Mesenchymal stem cell (in vitro differentiated cells and primary cell): ENCODE results near the gene CDKN2AIPNL.

Experiments used
- DNase-seq: peaks from one replicate; pipeline ENCODE4 v3.0.0-alpha.2; 2013
- H2AFZ ChIP-seq: one replicate; pipeline ENCODE4 v1.6.1; 2013; ENCODE audit warnings: low read depth, mild to moderate bottlenecking, control low read depth, inconsistent platforms, low read length, moderate library complexity
- H2AK5ac ChIP-seq: 2 replicates; pipeline ENCODE4 v1.6.1; 2013; ENCODE audit warnings: low read length, moderate library complexity, mild to moderate bottlenecking, inconsistent platforms; ENCODE audit not compliant: severe bottlenecking
- H2BK120ac ChIP-seq: one replicate; pipeline ENCODE4 v1.6.1; 2013; ENCODE audit warnings: low read depth, mild to moderate bottlenecking, inconsistent platforms, low read length, moderate library complexity
- H2BK12ac ChIP-seq, 2 experiments: one replicate each; pipeline ENCODE4 v1.6.1; 2013; ENCODE audit warnings: inconsistent platforms in 2 of 2, low read length in 2 of 2, mild to moderate bottlenecking in 2 of 2, moderate library complexity in 2 of 2, control low read depth in 1 of 2
- H2BK15ac ChIP-seq: one replicate; pipeline ENCODE4 v1.6.1; 2013; ENCODE audit warnings: mild to moderate bottlenecking, low read depth, inconsistent platforms; ENCODE audit not compliant: poor library complexity, severe bottlenecking
- H2BK5ac ChIP-seq: 2 replicates; pipeline ENCODE4 v1.6.1; 2013; ENCODE audit warnings: low read depth, mild to moderate bottlenecking, low read length, control low read depth, inconsistent platforms; ENCODE audit not compliant: poor library complexity, severe bottlenecking
- H3K14ac ChIP-seq, 2 experiments: one replicate each; pipeline ENCODE4 v1.6.1; 2013; ENCODE audit warnings: inconsistent platforms in 2 of 2, low read length in 2 of 2, control low read depth in 1 of 2, mild to moderate bottlenecking in 1 of 2, moderate library complexity in 1 of 2
- H3K18ac ChIP-seq, 2 experiments: one replicate each; pipeline ENCODE4 v1.6.1; 2013; ENCODE audit warnings: inconsistent platforms in 2 of 2, low read length in 2 of 2, control low read depth in 1 of 2, low read depth in 1 of 2, mild to moderate bottlenecking in 1 of 2
- H3K23ac ChIP-seq, 2 experiments: one replicate each; pipeline ENCODE4 v1.6.1; 2013; ENCODE audit warnings: inconsistent platforms in 2 of 2, low read length in 2 of 2, mild to moderate bottlenecking in 2 of 2, moderate library complexity in 2 of 2, control low read depth in 1 of 2
- H3K27ac ChIP-seq: 2 replicates; pipeline ENCODE4 v1.5.1; 2013; ENCODE audit warnings: mild to moderate bottlenecking, moderate library complexity, low read length, control low read depth, inconsistent platforms; ENCODE audit not compliant: poor library complexity, severe bottlenecking
- H3K27me3 ChIP-seq, 2 experiments: 2 replicates each; pipeline versions ENCODE4 v1.6.1 to v1.7.0; 2013; ENCODE audit warnings: low read length in 2 of 2, mild to moderate bottlenecking in 2 of 2, moderate library complexity in 2 of 2, control low read depth in 1 of 2, inconsistent platforms in 1 of 2; ENCODE audit not compliant: control insufficient read depth in 1 of 2, insufficient read depth in 1 of 2
- H3K36me3 ChIP-seq, 2 experiments: 2 replicates each; pipeline versions ENCODE4 v1.6.1 to v1.7.0; 2013; ENCODE audit warnings: low read length in 2 of 2, control low read depth in 1 of 2, inconsistent platforms in 1 of 2, low read depth in 1 of 2, mild to moderate bottlenecking in 1 of 2; ENCODE audit not compliant: insufficient read depth in 2 of 2, control insufficient read depth in 1 of 2
- H3K4ac ChIP-seq, 2 experiments: one replicate each; pipeline ENCODE4 v1.6.1; 2013; ENCODE audit warnings: inconsistent platforms in 2 of 2, low read length in 2 of 2, mild to moderate bottlenecking in 2 of 2, moderate library complexity in 2 of 2, control low read depth in 1 of 2, low read depth in 1 of 2
- H3K4me1 ChIP-seq: 2 replicates; pipeline ENCODE4 v1.6.1; 2013; ENCODE audit warnings: low read depth, low read length, control low read depth; ENCODE audit not compliant: control insufficient read depth, insufficient read depth
- H3K4me2 ChIP-seq: 2 replicates; pipeline ENCODE4 v1.6.1; 2013; ENCODE audit warnings: low read length, mild to moderate bottlenecking, inconsistent platforms; ENCODE audit not compliant: poor library complexity, severe bottlenecking
- H3K4me3 ChIP-seq, 2 experiments: 2 replicates each; pipeline versions ENCODE4 v1.5.1 to v1.7.0; 2013; ENCODE audit warnings: low read length in 2 of 2, mild to moderate bottlenecking in 2 of 2, control low read depth in 1 of 2, low read depth in 1 of 2; ENCODE audit not compliant: insufficient read depth in 1 of 2
- H3K79me1 ChIP-seq: replicated peaks from 2 replicates; pipeline ENCODE4 v1.6.1; 2013; ENCODE audit warnings: mild to moderate bottlenecking, control low read depth, low read length, inconsistent platforms; ENCODE audit not compliant: poor library complexity, severe bottlenecking
- H3K9ac ChIP-seq: 2 replicates; pipeline ENCODE4 v1.7.0; 2013; ENCODE audit warnings: mild to moderate bottlenecking, low read length, moderate library complexity
- H3K9me3 ChIP-seq: 2 replicates; pipeline ENCODE4 v1.7.0; 2013; ENCODE audit warnings: mild to moderate bottlenecking, low read length; ENCODE audit not compliant: control insufficient read depth
- H4K8ac ChIP-seq: one replicate; pipeline ENCODE4 v1.6.1; 2013; ENCODE audit warnings: inconsistent platforms, mild to moderate bottlenecking, low read length, moderate library complexity
- H4K91ac ChIP-seq: one replicate; pipeline ENCODE4 v1.6.1; 2013; ENCODE audit warnings: mild to moderate bottlenecking, low read length, inconsistent platforms
- WGBS: methylation state at CpG from one replicate; pipeline ENCODE4 v1.1.7; 2013; ENCODE audit warnings: mixed read lengths; 5-methylcytosine and 5-hydroxymethylcytosine counted together

Gene CDKN2AIPNL

GRCh38 chr5:134432677-134433359, 21.1 kb upstream of the CDKN2AIPNL start:
- Histone ChIP-seq H3K27me3 (no peaks in the 10 kb centered on the region), H3K4me1 (peaks cover 28% of the 10 kb centered on the region)
- WGBS: 53% methylated on average over 10 of the region's 14 CpGs

GRCh38 chr5:134432174-134432573, 20.5 kb upstream of the CDKN2AIPNL start:
- Histone ChIP-seq H3K4me1 (peaks cover 21% of the 10 kb centered on the region), H3K14ac (no peak overlapping the region), H3K23ac (no peak overlapping the region), H2BK15ac (no peak overlapping the region), H4K91ac (no peak overlapping the region), H3K4ac (no peak overlapping the region), H2BK5ac (no peak overlapping the region), H3K4me3 (no peak overlapping the region), H2BK120ac (no peak overlapping the region), H2AK5ac (no peak overlapping the region), H3K4me2 (no peak overlapping the region), H3K36me3 (no peaks in the 10 kb centered on the region), H3K9me3 (no peaks in the 10 kb centered on the region), H4K8ac (no peak overlapping the region), H3K18ac (no peak overlapping the region), H3K9ac (no peak overlapping the region), H2BK12ac (no peak overlapping the region), H3K27me3 (no peaks in the 10 kb centered on the region), H3K79me1 (no peaks in the 10 kb centered on the region), H2AFZ (no peak overlapping the region), H3K27ac (no peak overlapping the region)
- no peak for DNase-seq
- 97% methylated on average over 4 of the region's 4 CpGs for WGBS

More at GRCh38 chr5:134432677-134433359, 21.1 kb upstream of the CDKN2AIPNL start:
- H3K9ac ChIP-seq: no peak overlapping the region
- H4K91ac ChIP-seq: peak overlapping the region; percentile 34
- no peak overlapping the region for H4K8ac ChIP-seq
- no peak overlapping the region for H2BK120ac ChIP-seq
- H2AFZ ChIP-seq: no peak overlapping the region
- peak overlapping the region; percentile 46 for H2AK5ac ChIP-seq
- no peak overlapping the region for H3K4me3 ChIP-seq
- no peaks in the 10 kb centered on the region for H3K9me3 ChIP-seq
- no peak overlapping the region for H2BK5ac ChIP-seq
- H3K79me1 ChIP-seq: no peaks in the 10 kb centered on the region
- no peak overlapping the region for H3K18ac ChIP-seq
- H3K4ac ChIP-seq: no peak overlapping the region
- H2BK12ac ChIP-seq: peak overlapping the region; percentile 12 to 49
- peak; percentile 76 for DNase-seq
- no peak overlapping the region for H3K23ac ChIP-seq
- no peak overlapping the region for H3K27ac ChIP-seq
- no peak overlapping the region for H3K14ac ChIP-seq
- no peak overlapping the region for H3K4me2 ChIP-seq
- H3K36me3 ChIP-seq: no peaks in the 10 kb centered on the region
- H2BK15ac ChIP-seq: no peak overlapping the region

GRCh38 chr5:134430001-134430569, 18.4 kb upstream of the CDKN2AIPNL start:
- peaks cover 6% of the 10 kb centered on the region for H3K4me1 ChIP-seq
- 71% methylated on average over 1 of the region's 5 CpGs for WGBS
- no peak overlapping the region for H3K4me3 ChIP-seq
- no peak overlapping the region for H3K4me2 ChIP-seq
- no peak overlapping the region for H3K14ac ChIP-seq
- H2AK5ac ChIP-seq: no peak overlapping the region
- no peaks in the 10 kb centered on the region for H3K36me3 ChIP-seq
- H3K9me3 ChIP-seq: no peaks in the 10 kb centered on the region
- no peaks in the 10 kb centered on the region for H3K79me1 ChIP-seq
- peak overlapping the region in 1 of 2 experiments; percentile 15 for H3K4ac ChIP-seq
- peak overlapping the region; percentile 18 for H4K91ac ChIP-seq
- H2BK120ac ChIP-seq: no peak overlapping the region
- no peak overlapping the region for H3K9ac ChIP-seq
- no peak for DNase-seq
- no peaks in the 10 kb centered on the region for H3K27me3 ChIP-seq
- no peak overlapping the region for H3K18ac ChIP-seq
- H2AFZ ChIP-seq: peak overlapping the region; percentile 36
- no peak overlapping the region for H2BK5ac ChIP-seq
- no peak overlapping the region for H2BK15ac ChIP-seq
- H3K23ac ChIP-seq: no peak overlapping the region
- H4K8ac ChIP-seq: no peak overlapping the region
- no peak overlapping the region for H2BK12ac ChIP-seq
- H3K27ac ChIP-seq: no peak overlapping the region

- no peak overlapping the region for H3K4me3 ChIP-seq
- H3K79me1 ChIP-seq: no peaks in the 10 kb centered on the region
- no peak overlapping the region for H2BK5ac ChIP-seq
- no peak overlapping the region for H2BK12ac ChIP-seq
- H3K27me3 ChIP-seq: no peaks in the 10 kb centered on the region
- H4K91ac ChIP-seq: no peak overlapping the region
- no peak overlapping the region for H4K8ac ChIP-seq
- no peak overlapping the region for H2AFZ ChIP-seq
- no peaks in the 10 kb centered on the region for H3K36me3 ChIP-seq
- H3K23ac ChIP-seq: no peak overlapping the region
- peaks cover 3% of the 10 kb centered on the region for H3K4me1 ChIP-seq
- H3K18ac ChIP-seq: no peak overlapping the region
- H3K9me3 ChIP-seq: no peaks in the 10 kb centered on the region
- no peak overlapping the region for H2BK120ac ChIP-seq
- H2AK5ac ChIP-seq: no peak overlapping the region
- H3K4me2 ChIP-seq: no peak overlapping the region
- DNase-seq: no peak
- no peak overlapping the region for H2BK15ac ChIP-seq
- H3K4ac ChIP-seq: no peak overlapping the region
- H3K14ac ChIP-seq: no peak overlapping the region
- no peak overlapping the region for H3K9ac ChIP-seq
- H3K27ac ChIP-seq: no peak overlapping the region
- WGBS: 42% methylated on average over 7 of the region's 9 CpGs
Measured at GRCh38 chr5:134427540-134428041, 15.9 kb upstream of the CDKN2AIPNL start.
